T-helper 2 cell treated with Interferon-gamma antibody and Interleukin-4, amounts not matched to agents 100 ng/mL and 5 ng/mL, for 36 hours (primary cell): ENCODE data around the gene FGB. TPM values are rescaled to one million over a fixed set of nuclear protein-coding genes. Genes with fewer than 3 reads are reported as not detected.

Experiments
- intact Hi-C: fragments of 100-400 bp; cut with micrococcal nuclease; formaldehyde crosslinking; loops from one replicate; pipeline ENCODE4 v1.15.1; 2023
- total RNA-seq: library from RNA; stranded (reverse); gene quantifications from 2 replicates; pipeline ENCODE4 v1.2.3, GENCODE V29; 2022

The FGB gene
- not detected in 2 replicates for total RNA-seq

GRCh38 chr4:154562697-154563254, at the start of gene FGB:
TSS of gene FGB (plus strand) at chr4:154563011. CDS start at chr4:154563019, 8 bp downstream.
- intact Hi-C loops: no loop called here

- intact Hi-C loops: no loop called here
Observed at GRCh38 chr4:154516318-154517029, 46.3 kb upstream of the FGB start.

GRCh38 chr4:154517591-154517990, 45.2 kb upstream of the FGB start:
- intact Hi-C loops: no loop called here

- intact Hi-C loops: no loop called here
Observed at GRCh38 chr4:154519214-154519613, 43.6 kb upstream of the FGB start.

GRCh38 chr4:154521607-154522006, 41.2 kb upstream of the FGB start:
- intact Hi-C loops: no loop called here

- intact Hi-C loops: no loop called here
Observed at GRCh38 chr4:154526151-154526550, 36.7 kb upstream of the FGB start.

GRCh38 chr4:154527308-154527707, 35.5 kb upstream of the FGB start:
- intact Hi-C loops: no loop called here

- intact Hi-C loops: no loop called here
Observed at GRCh38 chr4:154528869-154529268, 33.9 kb upstream of the FGB start.

- intact Hi-C loops: no loop called here
Observed at GRCh38 chr4:154529728-154530519, 32.9 kb upstream of the FGB start.

GRCh38 chr4:154534296-154534695, 28.5 kb upstream of the FGB start:
- intact Hi-C loops: no loop called here

GRCh38 chr4:154542271-154542879, 20.4 kb upstream of the FGB start:
- intact Hi-C loops: no loop called here

GRCh38 chr4:154545689-154546088, 17.1 kb upstream of the FGB start:
- intact Hi-C loops: no loop called here

GRCh38 chr4:154549894-154550790, 12.7 kb upstream of the FGB start, which contains the start of gene PLRG1:
TSS of gene PLRG1 (minus strand) at chr4:154550400. CDS start at chr4:154550308, 92 bp downstream.
- intact Hi-C loops: loop anchor here (1.0 to 10.0 kb wide), 7 partner anchors 192 to 1775 kb away; partner anchors contain the start of genes ARFIP1, CTSO, LRAT and MAP9

- intact Hi-C loops: loop anchor here (1.0 to 10.0 kb wide), 8 partner anchors 66 to 1777 kb away; partner anchors contain the start of genes ARFIP1, LRAT, MND1 and TIGD4
Observed at GRCh38 chr4:154551872-154552686, 10.7 kb upstream of the FGB start.

- intact Hi-C loops: loop anchor here (1.0 to 10.0 kb wide), 4 partner anchors 59 to 1784 kb away; partner anchors contain the start of genes ARFIP1, MND1 and TIGD4
Observed at GRCh38 chr4:154559141-154559493, 3.7 kb upstream of the FGB start.

GRCh38 chr4:154559494-154560418, 3.1 kb upstream of the FGB start:
- intact Hi-C loops: loop anchor here (1.0 to 10.0 kb wide), 4 partner anchors 59 to 1785 kb away; partner anchors contain the start of genes ARFIP1, MND1 and TIGD4

GRCh38 chr4:154560419-154560801, 2.4 kb upstream of the FGB start:
- intact Hi-C loops: no loop called here

GRCh38 chr4:154560824-154561231, 2.0 kb upstream of the FGB start:
- intact Hi-C loops: no loop called here
